ENCODE results near the gene MCTP1.

DNA sequence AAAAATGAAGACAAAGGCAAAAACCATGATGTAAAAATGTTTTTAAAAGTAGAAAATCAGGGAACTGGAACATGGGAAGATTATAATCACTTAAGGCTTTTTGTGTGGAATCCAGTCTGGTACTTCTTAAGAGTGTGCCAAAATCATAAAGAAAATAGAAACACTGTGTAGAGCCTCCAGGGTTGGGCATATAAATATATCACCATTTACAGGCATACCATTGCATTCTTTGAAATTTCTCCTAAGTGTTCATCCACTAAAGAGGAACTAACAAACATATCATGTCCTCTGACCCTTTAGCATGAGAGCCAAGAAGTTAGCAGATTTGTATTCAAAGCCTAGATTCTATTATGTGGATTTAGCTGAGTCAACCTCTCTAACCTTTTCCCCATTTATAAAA is 573.1 kb downstream of the MCTP1 start:
- TF ChIP-seq RAD21 (IDR thresholded peaks at IDR 0.05; ENCODE audit: low read depth) (no peak), EP300 (IDR thresholded peaks at IDR 0.05; ENCODE audit: borderline replicate concordance) (no peak), TEAD4 (IDR thresholded peaks at IDR 0.05) (no peak), TCF12 (IDR thresholded peaks at IDR 0.05; ENCODE audit: low read depth) (no peak), CEBPB (IDR thresholded peaks at IDR 0.05) (no peak), CREB1 (IDR thresholded peaks at IDR 0.05; ENCODE audit: low read depth) (no peak), TAF1 (IDR thresholded peaks at IDR 0.05; ENCODE audit: low read depth) (no peak), NFIC (IDR thresholded peaks at IDR 0.05) (no peak), EGR1 (IDR thresholded peaks at IDR 0.05) (no peak)
- TF ChIP-seq, protein P1, sequence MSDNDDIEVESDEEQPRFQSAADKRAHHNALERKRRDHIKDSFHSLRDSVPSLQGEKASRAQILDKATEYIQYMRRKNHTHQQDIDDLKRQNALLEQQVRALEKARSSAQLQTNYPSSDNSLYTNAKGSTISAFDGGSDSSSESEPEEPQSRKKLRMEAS (IDR thresholded peaks at IDR 0.05): no peak
- TF ChIP-seq, protein P2, sequence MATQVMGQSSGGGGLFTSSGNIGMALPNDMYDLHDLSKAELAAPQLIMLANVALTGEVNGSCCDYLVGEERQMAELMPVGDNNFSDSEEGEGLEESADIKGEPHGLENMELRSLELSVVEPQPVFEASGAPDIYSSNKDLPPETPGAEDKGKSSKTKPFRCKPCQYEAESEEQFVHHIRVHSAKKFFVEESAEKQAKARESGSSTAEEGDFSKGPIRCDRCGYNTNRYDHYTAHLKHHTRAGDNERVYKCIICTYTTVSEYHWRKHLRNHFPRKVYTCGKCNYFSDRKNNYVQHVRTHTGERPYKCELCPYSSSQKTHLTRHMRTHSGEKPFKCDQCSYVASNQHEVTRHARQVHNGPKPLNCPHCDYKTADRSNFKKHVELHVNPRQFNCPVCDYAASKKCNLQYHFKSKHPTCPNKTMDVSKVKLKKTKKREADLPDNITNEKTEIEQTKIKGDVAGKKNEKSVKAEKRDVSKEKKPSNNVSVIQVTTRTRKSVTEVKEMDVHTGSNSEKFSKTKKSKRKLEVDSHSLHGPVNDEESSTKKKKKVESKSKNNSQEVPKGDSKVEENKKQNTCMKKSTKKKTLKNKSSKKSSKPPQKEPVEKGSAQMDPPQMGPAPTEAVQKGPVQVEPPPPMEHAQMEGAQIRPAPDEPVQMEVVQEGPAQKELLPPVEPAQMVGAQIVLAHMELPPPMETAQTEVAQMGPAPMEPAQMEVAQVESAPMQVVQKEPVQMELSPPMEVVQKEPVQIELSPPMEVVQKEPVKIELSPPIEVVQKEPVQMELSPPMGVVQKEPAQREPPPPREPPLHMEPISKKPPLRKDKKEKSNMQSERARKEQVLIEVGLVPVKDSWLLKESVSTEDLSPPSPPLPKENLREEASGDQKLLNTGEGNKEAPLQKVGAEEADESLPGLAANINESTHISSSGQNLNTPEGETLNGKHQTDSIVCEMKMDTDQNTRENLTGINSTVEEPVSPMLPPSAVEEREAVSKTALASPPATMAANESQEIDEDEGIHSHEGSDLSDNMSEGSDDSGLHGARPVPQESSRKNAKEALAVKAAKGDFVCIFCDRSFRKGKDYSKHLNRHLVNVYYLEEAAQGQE (IDR thresholded peaks at IDR 0.05; ENCODE audit: low read depth): no peak
- TF ChIP-seq, protein P3, sequence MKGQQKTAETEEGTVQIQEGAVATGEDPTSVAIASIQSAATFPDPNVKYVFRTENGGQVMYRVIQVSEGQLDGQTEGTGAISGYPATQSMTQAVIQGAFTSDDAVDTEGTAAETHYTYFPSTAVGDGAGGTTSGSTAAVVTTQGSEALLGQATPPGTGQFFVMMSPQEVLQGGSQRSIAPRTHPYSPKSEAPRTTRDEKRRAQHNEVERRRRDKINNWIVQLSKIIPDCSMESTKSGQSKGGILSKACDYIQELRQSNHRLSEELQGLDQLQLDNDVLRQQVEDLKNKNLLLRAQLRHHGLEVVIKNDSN (IDR thresholded peaks at IDR 0.05): no peak
